IPS-NIHi7 (cell line): ENCODE data around the gene GSK3B.
"Not testable (repeated sequence)": the region's sequence is repeated elsewhere in the genome, so short reads cannot be mapped to it uniquely, and the experiment has no call there.

Experiments used
- DNase-seq: peaks from one replicate; pipeline ENCODE4 v3.0.0; 2012; ENCODE audit warnings: mixed read lengths; ENCODE audit errors: extremely low spot score

The GSK3B gene

GRCh38 chr3:119937229-119937628 is 157.0 kb downstream of the GSK3B start:
- no peak for DNase-seq

DNA sequence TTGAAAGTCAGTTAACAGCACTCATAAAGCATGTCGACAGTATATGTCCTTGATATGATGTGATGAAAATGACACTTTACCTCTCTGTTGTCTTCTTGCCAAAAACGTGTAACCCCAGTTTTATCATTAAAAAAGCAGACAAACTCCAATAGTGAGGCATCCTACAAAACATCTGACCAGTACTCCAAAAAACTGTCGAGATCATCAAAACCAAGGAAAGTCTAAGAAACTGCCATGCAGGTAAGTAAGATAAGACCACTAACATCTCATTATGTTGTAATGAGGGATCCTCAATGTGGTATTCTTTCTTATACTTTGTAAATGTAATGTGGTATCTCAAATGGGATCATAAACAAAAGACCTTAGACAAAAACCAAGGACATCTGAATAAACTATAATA is 160.0 kb downstream of the GSK3B start:
- DNase-seq, result no peak

DNA sequence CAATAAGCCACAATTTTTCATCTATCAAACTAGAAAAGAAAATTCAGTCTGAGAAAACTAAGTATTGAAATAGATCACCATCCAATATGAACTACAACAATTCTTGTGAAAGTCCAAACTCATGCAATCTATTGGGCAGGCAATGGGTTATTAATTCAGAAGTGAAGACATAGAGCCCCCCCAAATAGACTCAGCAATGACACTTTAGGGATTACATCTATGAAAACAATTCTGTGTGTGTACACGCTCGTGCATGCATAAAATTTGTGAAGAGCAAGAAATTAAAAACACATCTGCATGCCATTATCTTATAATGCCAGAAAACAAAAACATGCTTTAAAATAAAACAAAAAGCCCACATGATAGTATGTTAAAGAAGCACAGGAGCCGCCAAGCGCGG is 161.0 kb downstream of the GSK3B start:
- no peak for DNase-seq

DNA sequence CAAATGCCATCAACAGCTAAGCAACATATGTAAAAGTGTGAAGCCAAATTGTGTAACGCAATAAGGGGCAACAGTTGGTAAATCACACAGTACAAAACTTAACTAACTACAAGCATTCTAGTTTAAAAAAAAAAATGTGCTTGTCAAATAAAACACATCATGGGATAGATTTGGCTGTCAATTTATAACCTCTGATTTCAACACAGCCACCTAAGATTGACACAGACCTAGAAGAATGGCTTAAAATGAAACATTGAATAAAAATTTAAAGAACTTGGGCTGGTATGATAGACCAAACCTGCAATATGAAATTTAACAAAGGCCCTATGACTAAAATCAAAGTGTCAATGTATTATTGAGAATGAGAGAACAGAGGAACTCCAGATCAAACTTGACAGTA is 164.0 kb downstream of the GSK3B start:
- no peak for DNase-seq

- no peak for DNase-seq
These were observed 167.1 kb downstream of the GSK3B start for GRCh38 chr3:119927190-119927589.

DNA sequence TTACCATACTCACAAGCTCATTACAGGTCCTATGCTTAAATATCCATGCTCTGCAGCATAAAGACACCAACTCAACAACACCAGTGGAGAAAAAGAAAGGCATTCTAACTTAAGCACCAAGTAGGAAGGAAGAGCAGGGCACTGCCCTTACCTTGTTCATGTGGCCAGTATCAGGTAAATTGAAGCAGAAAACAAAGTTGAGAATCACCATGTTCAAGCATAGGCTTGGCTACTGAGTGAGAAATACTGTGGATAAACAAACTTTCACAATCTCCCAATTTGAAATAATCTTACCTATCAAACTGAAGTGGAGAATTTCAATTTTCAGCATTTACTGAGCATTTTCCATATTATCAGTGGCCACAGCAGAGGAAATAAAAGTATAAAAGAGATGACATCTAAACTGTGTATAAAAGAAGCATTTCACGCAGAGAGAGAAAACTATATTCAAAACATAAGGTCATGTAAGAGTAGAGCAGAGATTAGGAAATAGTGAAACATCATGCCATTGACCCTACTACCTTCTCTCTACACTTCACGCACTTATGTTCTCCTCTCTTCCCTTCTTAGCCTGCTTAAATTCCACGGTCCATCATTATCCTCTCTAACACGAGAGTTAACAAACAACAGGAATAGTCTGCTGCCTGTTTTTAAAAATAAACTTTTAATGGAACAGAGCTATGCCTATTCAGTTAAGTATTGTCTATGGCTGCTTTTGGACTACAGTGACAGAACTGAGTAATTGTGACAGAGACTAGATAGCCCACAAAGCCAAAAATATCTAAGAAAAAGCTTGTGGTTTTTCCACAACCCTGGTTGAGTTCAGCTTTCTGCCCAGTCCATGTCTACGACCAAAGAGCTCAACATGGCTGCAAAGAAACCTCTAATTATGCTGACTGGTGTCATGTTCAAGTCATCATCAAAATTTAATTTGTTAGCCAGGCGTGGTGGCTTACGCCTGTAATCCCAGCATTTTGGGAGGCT is 169.8 kb downstream of the GSK3B start:
- DNase-seq, result no peak

DNA sequence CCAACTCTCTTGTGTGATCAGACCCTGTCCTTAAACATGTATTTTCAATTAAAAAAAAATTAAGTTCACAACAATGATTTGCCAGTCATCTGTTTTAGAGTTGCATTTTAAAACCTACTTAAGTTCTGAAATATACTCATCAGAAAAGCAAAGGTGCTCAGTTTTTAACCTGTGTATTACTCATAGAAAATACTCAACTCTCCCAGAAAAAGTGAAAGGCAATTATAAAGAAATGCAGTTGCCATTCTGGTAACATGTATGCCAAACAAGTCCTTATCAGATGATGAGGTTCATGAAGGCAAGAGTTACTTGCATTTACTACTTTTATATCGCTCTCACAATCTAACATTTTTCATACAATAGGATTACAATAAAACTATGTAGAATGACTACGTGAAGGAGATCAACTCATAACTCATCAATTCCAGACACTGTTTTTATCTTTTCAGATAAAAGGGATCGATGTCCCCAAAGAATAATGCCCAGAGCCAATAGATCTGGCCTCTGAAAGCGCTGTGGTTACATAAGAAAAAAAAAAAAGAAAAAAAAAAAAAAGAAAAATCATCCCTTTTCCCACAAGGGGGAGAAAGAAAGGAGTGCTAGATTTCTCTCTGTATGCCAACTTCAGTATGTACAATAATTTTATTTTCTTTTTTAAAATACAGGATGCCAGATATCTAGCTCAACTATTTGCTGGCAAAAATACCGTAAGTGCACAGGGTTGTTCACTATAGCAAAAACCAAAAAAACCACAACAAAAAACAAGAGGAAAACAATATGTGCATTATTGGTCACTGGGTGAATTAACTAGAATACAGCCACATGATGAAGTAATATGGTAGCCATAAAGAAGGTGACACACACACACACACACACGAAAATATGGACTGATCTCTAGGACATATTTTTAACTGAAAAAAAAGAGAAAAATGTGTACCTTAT is 175.0 kb downstream of the GSK3B start:
- no peak for DNase-seq

DNA sequence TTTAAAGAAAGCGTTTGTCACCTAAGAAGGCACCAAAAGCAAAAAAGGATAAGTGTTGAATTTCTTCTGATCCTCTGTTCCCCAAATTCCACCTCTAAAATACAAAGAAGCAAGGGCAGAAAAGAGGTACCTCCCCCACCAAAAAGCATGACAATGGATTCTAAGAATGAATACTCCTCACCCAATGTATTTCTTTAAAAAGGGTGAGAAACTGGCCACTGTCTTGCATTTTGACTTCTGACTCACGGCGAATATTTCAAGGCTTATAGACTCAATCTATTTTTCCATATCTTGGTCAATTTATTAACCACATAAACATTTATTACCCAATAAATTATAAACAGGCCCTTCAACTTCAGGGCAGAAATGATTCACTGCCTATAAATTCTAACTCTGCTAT is 181.2 kb downstream of the GSK3B start:
- no peak for DNase-seq

GRCh38 chr3:119912220-119912619 is 182.0 kb downstream of the GSK3B start:
- no peak for DNase-seq

DNA sequence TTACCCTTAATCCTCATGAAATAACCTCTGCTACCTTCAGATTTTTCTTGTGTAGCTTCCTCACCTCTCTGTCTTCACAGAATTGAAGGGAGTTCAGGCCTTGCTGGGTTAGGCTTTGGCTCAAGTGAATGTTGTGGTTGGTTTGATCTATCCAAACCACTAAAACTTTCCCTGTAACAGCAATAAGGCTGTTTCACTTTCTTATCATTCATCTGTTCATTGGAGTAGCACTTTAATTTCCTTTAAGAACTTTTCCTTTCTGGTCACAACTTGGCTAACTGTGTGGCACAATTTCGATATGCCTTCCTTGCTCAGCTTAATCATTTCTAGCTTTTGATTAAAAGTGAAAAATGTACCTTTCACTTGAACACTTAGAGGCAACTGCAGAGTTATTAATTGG is 182.5 kb downstream of the GSK3B start:
- no peak for DNase-seq

DNA sequence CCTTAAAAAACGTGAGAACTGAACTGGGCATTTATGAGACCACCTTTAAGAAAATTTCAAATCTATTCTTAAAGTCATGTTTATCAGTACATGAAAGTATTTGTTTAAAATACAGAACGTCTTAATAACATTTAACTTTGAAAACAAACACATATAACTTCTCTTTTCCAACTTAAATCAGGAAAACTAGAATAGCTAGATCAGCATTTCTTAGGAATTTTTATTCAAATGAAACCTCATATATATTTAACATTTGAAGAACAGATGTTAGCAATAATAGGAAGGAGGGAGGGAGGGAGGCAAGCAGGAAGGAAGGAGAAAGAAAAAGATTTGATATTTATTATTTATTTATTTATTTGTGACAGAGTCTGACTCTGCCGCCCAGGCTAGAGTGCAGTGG is 192.2 kb downstream of the GSK3B start:
- no peak for DNase-seq

GRCh38 chr3:119901148-119901547 is 193.1 kb downstream of the GSK3B start:
- DNase-seq, result no peak

- no peak for DNase-seq
These were observed 195.1 kb downstream of the GSK3B start for GRCh38 chr3:119899192-119899511.

DNA sequence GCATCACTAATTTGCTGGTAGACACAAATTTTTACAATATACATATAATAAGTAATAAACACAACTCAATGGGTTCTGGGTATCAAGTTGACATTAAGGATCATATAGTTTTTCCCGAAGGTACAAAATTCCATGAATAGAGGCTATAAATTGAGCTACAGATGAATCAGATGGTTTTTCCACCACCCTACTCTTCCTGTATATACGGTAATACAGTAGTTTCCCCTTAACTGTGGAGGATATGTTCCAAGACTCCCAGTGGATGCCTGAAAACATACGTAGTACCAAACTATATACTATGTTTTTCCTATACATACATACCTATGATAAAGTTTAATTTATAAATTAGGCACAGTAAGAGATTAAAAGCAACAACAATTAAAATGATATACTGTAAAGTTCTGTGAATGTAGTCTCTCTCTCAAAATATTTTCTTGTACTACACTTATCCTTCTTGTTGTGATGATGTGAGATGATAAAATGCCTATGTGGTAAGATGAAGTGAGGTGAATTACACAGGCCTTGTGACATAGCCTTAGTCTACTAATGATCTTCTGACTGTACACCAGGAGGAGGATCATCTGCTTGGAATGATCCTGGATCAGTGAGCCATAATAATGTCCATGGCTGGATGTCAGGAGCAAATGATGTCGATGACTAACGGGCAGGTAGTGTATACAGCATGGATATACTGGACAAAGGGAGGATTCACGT is 195.6 kb downstream of the GSK3B start:
- DNase-seq, result no peak

DNA sequence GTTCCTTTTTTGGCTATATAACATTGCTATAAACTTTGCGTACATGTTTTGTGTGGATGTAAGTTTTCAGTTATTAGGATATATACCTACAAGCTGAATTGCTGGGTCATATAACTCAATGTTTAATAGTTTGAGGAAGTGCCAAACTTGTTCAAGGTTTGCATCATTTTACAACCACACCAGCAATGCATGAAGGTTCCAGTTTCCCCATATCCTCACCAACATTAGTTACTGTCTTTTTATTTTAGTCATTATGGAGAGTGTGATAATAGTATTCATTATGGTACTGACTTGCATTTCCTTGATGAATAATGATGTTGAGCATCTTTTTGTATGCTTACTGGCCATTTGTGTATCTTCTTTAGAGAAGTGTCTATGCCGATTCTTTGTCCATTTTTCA is 200.1 kb downstream of the GSK3B start:
- no peak for DNase-seq

GRCh38 chr3:119893769-119894168 is 200.5 kb downstream of the GSK3B start:
- DNase-seq, result no peak

GRCh38 chr3:119891944-119892721 is 202.1 kb downstream of the GSK3B start:
- peak; percentile 57 for DNase-seq

DNA sequence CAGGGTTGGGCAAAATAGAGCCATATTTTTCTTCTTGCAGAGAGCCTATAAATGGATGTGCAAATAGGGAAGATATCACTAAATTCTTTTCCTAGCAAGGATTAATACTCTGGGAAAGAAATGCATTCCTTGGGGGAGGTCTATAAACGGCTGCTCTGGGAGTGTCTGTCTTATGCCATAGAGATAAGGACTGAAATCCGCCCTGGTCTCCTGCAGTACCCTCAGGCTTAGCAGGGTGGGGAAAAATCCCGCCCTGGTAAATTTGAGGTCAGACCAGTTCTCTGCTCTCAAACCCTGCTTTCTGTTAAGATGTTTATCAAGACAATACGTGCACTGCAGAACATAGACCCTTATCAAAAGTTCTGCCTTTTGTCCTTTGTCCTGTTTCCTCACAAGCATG is 205.6 kb downstream of the GSK3B start:
- not testable (repeated sequence) for DNase-seq

DNA sequence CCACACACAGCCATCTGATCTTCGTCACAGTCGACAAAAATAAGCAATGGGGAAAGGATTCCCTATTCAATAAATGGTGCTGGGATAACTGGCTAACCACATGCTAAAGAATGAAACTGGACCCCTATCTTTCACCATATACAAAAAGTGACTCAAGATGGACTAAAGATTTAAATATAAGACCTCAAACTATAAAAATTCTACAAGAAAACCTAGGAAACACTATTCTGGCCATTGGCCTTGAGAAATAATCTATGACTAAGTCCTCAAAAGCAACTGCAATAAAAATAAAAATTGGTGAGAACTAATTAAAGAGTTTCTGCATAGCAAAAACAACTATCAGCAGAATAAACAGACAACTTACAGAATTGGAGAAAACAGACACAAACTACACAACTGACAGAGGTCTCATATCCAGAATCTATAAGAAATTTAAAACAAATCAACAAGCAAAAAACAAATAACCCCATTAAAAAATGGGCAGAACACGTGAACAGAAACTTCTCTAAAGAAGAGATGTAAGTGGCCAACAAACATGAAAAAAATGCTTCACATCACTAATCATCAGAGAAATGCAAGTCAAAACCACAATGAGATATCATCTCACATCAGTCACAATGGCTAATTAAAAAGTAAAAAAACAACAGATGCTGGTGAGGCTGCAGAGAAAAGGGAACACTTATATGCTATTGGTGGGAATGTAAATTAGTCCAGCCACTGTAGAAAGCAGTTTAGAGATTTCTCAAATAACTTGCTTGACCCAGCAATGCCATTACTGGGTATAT is 208.3 kb downstream of the GSK3B start:
- DNase-seq, result no peak

GRCh38 chr3:119884161-119884557 is 210.1 kb downstream of the GSK3B start:
- DNase-seq, result no peak
